Breast epithelium (tissue), 3 donors: ENCODE data around the gene ST8SIA5.

Experiments
- POLR2A ChIP-seq: fragments of 450-650 bp; IDR thresholded peaks from one replicate; pipeline ENCODE4 v1.6.1; 2016; ENCODE audit warnings: antibody characterized with exemption, mild to moderate bottlenecking, moderate library complexity
- TF ChIP-seq, protein P1 (sequence below), 3 donors: fragments of 450-650 bp; IDR thresholded peaks; one replicate each; pipeline ENCODE4 v1.5.1; 2016 to 2017; ENCODE audit warnings: antibody characterized with exemption in 3 of 3, mild to moderate bottlenecking in 3 of 3, moderate library complexity in 3 of 3

- TF ChIP-seq, protein P1, sequence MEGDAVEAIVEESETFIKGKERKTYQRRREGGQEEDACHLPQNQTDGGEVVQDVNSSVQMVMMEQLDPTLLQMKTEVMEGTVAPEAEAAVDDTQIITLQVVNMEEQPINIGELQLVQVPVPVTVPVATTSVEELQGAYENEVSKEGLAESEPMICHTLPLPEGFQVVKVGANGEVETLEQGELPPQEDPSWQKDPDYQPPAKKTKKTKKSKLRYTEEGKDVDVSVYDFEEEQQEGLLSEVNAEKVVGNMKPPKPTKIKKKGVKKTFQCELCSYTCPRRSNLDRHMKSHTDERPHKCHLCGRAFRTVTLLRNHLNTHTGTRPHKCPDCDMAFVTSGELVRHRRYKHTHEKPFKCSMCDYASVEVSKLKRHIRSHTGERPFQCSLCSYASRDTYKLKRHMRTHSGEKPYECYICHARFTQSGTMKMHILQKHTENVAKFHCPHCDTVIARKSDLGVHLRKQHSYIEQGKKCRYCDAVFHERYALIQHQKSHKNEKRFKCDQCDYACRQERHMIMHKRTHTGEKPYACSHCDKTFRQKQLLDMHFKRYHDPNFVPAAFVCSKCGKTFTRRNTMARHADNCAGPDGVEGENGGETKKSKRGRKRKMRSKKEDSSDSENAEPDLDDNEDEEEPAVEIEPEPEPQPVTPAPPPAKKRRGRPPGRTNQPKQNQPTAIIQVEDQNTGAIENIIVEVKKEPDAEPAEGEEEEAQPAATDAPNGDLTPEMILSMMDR (IDR thresholded peaks at IDR 0.05), result no peak
- no peak for TF ChIP-seq POLR2A
Observed at GRCh38 chr18:46688853-46689525, 67.9 kb downstream of the ST8SIA5 start.
